Tibial artery (tissue), 4 donors: ENCODE results near the gene RAD51B.

ENCODE experiments used
- DNase-seq, 2 donors: peaks; one replicate each; pipeline ENCODE4 v3.0.0-alpha.2; 2019
- H3K27ac ChIP-seq, 2 donors: fragments of 200-600 bp; sonication (generic) in 1 of 2; 1 replicate in 1 of 2; 2 replicates in 1 of 2; pipeline ENCODE4 v1.5.1; 2018 to 2019; ENCODE audit warnings: mild to moderate bottlenecking in 1 of 2
- H3K27me3 ChIP-seq, 2 donors: fragments of 200-600 bp; sonication (generic) in 1 of 2; one replicate each; pipeline versions ENCODE4 v1.5.1 to v1.6.0; 2016 to 2019
- H3K36me3 ChIP-seq, 3 donors: fragments of 200-600 bp; sonication (generic) in 2 of 3; one replicate each; pipeline ENCODE4 v1.5.1; 2016 to 2019; ENCODE audit warnings: mild to moderate bottlenecking in 2 of 3
- H3K4me1 ChIP-seq, 4 donors: fragments of 200-600 bp; sonication (generic) in 2 of 4; 1 replicate in 3 of 4; 2 replicates in 1 of 4; pipeline ENCODE4 v1.5.1; 2016 to 2019
- H3K4me3 ChIP-seq, 2 donors: fragments of 200-600 bp; sonication (generic) in 1 of 2; 1 replicate in 1 of 2; 2 replicates in 1 of 2; pipeline ENCODE4 v1.5.1; 2018 to 2019; ENCODE audit warnings: mild to moderate bottlenecking in 2 of 2
- H3K9me3 ChIP-seq, 3 donors: fragments of 200-600 bp; sonication (generic) in 1 of 3; one replicate each; pipeline ENCODE4 v1.5.1; 2016 to 2019
- intact Hi-C: fragments of 100-400 bp; cut with DNase I; formaldehyde crosslinking; loops from one replicate; pipeline ENCODE4 v1.15.0; 2023; ENCODE audit warnings: low total_unique reads
- TF ChIP-seq, protein P1 (sequence below), 2 experiments: fragments of 200-600 bp in 1 of 2; fragments of 450-650 bp in 1 of 2; IDR thresholded peaks; one replicate each; pipeline ENCODE4 v1.5.1; 2017 to 2019; ENCODE audit warnings: antibody characterized with exemption in 2 of 2, mild to moderate bottlenecking in 1 of 2, moderate library complexity in 1 of 2

RAD51B gene

DNA sequence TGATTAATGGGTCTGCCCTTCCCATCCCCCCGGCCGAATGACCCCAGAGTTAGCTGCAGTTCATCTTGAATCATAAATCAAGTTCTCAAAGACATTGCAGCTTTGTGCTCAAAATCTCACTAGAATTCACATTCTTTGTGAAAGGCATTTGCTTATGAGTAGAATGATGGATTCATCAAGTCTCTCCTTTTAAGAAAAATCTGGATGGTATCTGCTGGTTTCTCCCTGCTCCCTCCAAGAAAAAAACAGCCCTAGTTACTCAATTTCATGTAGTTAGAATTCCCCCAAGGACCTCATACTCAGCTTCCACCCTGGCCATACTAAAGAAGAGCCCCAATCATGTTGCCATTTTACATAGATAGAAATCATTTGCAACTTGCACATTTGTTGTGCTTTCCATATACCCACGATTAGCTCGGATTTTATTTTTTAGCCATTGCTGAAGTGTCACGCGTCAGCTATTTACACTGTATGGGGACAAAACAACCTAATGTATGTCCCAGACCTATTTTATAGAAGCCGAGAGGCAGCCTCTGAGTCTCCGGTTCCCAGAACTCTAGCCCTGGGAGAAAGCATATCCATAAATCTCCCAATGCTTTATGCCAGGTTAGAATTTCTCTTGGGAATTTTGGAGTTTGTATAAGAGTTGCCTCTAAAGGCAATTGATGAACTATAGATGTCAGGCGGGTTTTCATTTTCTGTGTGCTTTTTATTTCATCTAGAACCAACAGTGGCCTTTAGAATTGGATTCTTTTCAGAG is 673.8 kb downstream of the RAD51B start:
- Histone ChIP-seq H3K27me3 (no peaks in the 10 kb centered on the region), H3K27ac (no peak overlapping the region), H3K36me3 (no peaks in the 10 kb centered on the region), H3K4me1 (peaks cover 0 to 2% (median 0%) of the 10 kb centered on the region in 4 donors), H3K9me3 (no peaks in the 10 kb centered on the region), H3K4me3 (no peak overlapping the region)
- intact Hi-C loops, result no loop called here
- TF ChIP-seq, protein P1, sequence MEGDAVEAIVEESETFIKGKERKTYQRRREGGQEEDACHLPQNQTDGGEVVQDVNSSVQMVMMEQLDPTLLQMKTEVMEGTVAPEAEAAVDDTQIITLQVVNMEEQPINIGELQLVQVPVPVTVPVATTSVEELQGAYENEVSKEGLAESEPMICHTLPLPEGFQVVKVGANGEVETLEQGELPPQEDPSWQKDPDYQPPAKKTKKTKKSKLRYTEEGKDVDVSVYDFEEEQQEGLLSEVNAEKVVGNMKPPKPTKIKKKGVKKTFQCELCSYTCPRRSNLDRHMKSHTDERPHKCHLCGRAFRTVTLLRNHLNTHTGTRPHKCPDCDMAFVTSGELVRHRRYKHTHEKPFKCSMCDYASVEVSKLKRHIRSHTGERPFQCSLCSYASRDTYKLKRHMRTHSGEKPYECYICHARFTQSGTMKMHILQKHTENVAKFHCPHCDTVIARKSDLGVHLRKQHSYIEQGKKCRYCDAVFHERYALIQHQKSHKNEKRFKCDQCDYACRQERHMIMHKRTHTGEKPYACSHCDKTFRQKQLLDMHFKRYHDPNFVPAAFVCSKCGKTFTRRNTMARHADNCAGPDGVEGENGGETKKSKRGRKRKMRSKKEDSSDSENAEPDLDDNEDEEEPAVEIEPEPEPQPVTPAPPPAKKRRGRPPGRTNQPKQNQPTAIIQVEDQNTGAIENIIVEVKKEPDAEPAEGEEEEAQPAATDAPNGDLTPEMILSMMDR (IDR thresholded peaks at IDR 0.05), result no peak
- no peak for DNase-seq

DNA sequence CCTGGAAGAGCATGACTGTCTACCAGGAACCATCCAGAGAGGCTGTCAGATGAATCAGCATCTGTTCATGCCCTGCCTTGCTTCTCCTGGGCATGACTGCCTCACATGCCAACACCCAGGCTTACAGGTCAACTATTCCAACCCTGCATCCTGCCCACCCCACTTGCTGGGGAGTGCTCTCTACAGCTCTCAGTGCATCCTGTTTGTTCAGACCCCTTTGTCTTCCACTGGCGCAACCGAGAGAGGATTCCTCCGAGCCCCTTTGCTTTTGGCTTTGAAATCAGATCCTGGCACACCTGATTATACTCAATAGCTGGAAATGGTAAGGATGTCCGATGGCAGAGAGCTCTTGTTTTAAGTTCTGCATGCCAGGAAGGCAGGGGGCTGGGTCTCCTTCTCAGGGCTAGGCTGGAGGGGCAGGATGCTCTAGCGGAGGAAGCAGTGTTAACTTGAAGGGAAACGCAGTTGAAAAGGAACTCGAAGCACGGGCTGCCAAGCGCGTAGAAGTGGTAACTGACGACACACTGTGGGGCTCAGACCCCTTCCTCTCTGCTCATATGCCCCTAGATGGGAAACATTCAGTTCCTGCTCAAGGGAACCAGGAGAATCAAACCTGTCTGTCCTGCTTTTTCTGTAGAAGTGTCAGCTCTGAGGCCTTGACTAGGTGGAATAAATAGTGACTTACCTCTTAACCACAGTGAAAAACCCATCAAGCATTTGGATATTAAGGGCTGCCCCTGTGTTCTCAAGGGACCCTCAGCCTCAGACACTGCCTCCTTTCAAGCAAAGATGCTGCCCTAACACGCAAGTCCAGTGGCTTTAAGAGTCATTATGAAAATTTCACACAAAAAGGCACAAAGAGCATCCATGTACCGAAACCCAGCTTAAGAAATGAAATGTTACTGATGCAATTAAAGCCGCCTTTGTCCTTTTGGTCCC is 675.8 kb downstream of the RAD51B start:
- Histone ChIP-seq H3K4me1 (no peaks in the 10 kb centered on the region), H3K4me3 (no peak overlapping the region), H3K36me3 (no peaks in the 10 kb centered on the region), H3K27ac (no peak overlapping the region), H3K27me3 (no peaks in the 10 kb centered on the region), H3K9me3 (no peaks in the 10 kb centered on the region)
- no peak for DNase-seq
- TF ChIP-seq, protein P1 (IDR thresholded peaks at IDR 0.05), result no peak
- intact Hi-C loops, result no loop called here

DNA sequence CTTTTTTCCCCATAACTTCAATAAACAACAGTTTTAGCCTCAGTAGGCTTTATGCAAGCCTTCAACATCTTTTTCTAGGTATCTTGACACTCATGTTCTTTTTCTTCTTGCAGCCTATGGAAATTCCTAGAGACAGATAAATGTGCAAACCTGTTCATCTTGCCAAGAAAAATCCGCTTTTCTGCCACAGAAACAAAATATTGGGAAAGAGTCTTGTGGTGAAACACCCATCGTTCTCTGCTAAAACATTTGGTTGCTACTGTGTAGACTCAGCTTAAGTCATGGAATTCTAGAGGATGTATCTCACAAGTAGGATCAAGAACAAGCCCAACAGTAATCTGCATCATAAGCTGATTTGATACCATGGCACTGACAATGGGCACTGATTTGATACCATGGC is 677.4 kb downstream of the RAD51B start:
- TF ChIP-seq, protein P1 (IDR thresholded peaks at IDR 0.05), result no peak
- intact Hi-C loops, result no loop called here

DNA sequence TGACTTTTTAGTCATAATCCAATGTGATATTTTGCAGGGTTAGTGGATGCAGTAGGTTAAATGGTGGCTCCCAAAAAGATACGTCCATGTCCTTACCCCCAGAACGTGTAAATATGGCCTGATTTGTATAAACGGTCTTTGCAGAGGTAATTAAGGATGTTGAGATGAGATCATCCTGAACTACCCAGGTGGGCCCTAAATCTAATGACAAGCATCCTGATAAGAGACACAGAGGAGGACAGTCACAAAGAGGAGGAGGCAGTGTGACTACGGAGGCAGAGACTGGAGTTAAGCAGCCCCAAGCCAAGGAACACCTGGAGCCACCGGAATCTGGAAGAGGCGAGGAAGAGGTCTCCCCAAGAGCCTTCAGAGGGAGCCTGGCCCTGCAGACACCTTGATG is 679.9 kb downstream of the RAD51B start:
- intact Hi-C loops, result no loop called here
- no peaks in the 10 kb centered on the region for H3K9me3 ChIP-seq

More for the DNA sequence above, 677.4 kb downstream of the RAD51B start:
- Histone ChIP-seq H3K27ac (no peak overlapping the region), H3K9me3 (no peaks in the 10 kb centered on the region), H3K4me3 (no peak overlapping the region), H3K4me1 (no peaks in the 10 kb centered on the region), H3K36me3 (no peaks in the 10 kb centered on the region), H3K27me3 (no peaks in the 10 kb centered on the region)
- DNase-seq, result no peak

DNA sequence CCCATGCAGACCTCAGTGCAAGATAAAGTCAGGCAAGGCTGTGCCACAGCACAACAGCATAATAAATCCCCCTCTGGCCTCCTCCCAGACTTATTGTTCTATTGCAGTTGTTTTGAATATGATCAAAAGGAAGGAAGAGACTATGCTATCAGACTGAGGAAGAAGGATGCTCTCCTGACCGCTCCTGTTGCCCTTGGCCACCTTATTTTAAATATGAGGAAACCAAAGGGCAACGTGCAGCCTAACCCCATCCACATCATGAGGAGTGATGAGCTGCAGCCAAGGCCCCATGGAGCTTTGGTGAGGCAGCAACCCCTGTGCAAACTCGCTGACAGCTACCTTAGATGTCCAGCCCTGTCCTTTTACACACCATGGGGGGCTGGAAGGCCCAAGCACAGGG is 681.6 kb downstream of the RAD51B start:
- no peak for DNase-seq
- H3K27me3 ChIP-seq, result no peaks in the 10 kb centered on the region
- no peak overlapping the region for H3K27ac ChIP-seq
- no peak overlapping the region for H3K4me3 ChIP-seq
- no peaks in the 10 kb centered on the region for H3K9me3 ChIP-seq
- intact Hi-C loops, result loop anchor here (10.0 kb wide), 1 partner anchor 86 kb away; no protein-coding TSS in a partner anchor
- H3K36me3 ChIP-seq, result no peaks in the 10 kb centered on the region
- TF ChIP-seq, protein P1 (IDR thresholded peaks at IDR 0.05), result no peak
- H3K4me1 ChIP-seq, result peaks cover 0 to 6% (median 0%) of the 10 kb centered on the region in 4 donors

More for the DNA sequence above, 679.9 kb downstream of the RAD51B start:
- Histone ChIP-seq H3K27me3 (no peaks in the 10 kb centered on the region), H3K4me1 (peaks cover 0 to 4% (median 0%) of the 10 kb centered on the region in 4 donors), H3K27ac (no peak overlapping the region), H3K4me3 (no peak overlapping the region), H3K36me3 (no peaks in the 10 kb centered on the region)
- TF ChIP-seq, protein P1 (IDR thresholded peaks at IDR 0.05), result no peak
- DNase-seq, result no peak
